H4 (cell line): ENCODE data around the gene SAMD4B. TPM values are rescaled to one million over a fixed set of nuclear protein-coding genes. Genes with fewer than 3 reads are reported as not detected.

Experiments
- DNase-seq: peaks from one replicate; pipeline ENCODE4 v3.0.0-alpha.2; 2015; ENCODE audit warnings: low spot score
- total RNA-seq: library from RNA; depleted of rRNA; stranded (reverse); fragments of >200 nt; shearing (Covaris generic); gene quantifications from 2 replicates; pipeline ENCODE4 v1.2.3, GENCODE V29; 2014; rRNA removed

The SAMD4B gene
- total RNA-seq, 1 experiment from 2014 or later, result 35.3 TPM

DNA sequence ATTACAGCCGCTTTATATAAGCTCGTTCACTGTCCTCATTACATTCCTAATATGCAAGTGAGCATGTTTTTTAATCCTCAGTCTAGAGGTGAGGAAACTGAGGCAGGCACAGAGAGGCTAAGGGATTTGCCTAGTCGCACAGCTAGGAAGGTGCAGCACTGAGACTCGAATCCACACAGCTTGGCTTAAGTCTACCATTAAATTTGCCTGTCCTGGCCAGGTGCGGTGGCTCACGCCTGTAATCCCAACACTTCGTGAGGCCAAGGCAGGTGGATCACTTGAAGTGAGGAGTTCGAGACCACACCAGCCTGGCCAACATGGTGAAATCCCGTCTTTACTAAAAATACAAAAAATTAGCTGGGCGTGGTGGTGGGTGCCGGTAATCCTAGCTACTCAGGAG lies 85.5 kb downstream of the SAMD4B start:
- no peak for DNase-seq

DNA sequence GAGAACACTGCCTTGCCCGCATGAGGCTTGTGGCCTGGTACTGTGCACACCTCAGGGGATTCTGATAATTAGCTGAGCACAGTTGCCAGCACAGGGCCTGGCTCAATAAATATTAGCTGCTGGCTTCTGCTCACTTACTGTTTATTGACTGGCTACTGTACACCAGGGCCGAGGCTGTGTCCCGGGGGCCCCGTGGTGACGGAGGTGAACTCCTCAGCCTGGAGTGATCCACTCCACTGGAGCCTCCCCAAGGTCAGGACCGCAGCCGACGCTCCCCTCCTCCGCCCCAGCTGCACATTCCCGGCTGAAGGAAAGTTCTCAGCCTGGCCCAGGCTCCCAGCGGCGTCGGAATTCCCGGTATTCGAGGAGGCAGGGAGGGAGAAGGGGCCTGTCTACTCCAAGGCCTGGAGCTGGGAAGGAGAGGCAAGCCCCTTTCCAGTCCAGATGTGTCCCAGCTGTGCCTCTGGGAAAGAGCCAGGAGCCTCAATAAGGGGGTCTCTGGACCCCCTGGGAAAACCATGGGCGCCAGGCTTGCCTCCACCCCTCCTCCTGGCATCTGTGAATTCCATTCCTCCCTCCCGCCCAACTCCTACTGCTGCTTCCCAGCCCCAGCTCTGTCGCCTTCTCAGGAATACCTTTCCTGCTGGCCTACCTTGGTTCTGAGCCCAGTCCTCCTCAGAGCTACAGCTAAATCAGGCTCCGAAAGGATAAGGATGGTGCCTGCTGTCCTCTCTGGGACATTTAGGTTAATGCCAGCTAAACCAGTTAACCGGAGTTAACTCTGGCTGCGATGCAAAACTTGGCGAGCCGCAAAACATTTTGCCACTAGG lies 86.3 kb downstream of the SAMD4B start:
- no peak for DNase-seq

DNA sequence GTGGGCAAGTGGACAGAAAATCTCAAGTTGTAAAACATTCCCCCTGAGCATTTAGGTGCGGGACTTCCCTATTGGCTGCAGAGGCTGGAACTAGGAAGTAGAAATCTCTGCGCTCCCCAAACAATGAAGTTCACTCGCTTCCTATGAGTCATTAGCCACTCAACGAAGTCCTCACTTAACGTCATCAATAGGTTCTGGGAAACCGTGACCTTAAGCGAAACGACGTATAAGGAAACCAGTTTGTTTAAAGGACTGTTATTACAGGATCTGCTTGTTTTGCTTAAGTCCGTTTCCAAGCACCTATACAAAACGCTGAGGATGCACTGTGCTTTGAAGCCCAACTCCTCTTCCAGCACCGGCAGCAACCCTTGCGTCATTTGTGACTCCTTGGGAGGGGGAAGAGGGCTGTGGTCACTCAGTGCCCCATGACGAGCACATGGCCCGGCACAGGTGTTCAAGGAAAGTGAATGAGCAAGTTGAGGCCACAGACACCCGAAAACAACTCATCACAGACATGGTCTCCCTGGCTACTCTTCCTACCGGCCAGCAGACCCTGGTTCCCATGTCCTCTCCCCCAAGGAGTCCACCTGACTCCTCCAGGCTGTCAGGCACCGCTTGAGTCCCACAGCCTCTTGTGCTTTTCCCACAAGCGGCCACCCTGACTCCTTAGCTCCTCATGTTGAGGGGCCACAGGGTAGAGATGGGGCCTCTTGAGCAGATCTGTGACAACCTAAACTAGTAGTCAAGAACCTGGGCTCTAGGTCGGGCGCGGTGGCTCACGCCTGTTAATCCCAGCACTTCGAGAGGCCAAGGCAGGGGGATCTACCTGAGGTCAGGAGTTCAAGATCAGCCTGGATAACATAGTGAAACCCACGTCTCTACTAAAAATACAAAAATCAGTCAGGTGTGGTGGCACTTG lies 88.7 kb downstream of the SAMD4B start:
- peak; percentile 99 for DNase-seq

DNA sequence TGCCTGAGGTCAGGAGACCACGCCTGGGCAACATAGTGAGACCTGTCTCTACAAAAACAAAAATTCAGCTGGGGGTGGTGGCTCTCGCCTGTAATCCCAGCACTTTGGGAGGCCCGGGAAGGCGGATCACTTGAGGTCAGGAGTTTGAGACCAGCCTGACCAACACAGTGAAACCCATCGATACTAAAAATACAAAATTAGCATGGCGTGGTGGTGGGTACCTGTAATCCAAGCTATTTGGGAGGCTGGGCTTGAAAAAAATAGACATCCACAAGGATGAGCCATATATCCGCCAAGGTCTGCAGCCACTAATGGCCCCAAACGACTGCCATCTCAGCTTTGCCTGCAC lies 90.4 kb downstream of the SAMD4B start:
- DNase-seq, result no peak

DNA sequence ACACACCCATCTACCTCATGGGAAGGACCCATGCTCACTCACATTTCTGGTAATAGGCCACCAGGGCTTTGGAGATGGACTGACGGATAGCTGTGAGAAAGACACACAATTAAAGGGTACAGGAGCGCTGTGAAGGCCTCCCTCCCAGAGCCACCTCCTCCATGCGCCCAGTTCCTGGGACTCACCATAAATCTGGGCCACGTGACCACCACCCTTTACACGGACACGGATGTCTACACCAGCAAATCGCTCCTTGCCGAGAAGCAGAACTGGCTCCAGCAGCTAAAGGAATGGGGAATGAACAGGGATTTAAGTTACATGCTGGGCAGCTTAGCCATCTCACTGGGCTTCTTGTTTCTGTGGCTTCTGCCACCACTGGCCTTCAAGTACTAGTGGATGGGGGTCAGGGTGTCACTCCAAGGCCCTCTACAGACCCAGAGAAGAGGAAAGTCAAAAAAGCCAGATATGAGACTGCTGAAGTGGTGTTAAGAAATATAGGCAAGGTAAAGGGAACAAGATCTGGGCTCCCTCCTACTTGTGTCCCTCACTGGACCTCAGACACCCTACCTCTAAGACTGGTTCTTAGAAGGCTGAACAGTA lies 91.4 kb downstream of the SAMD4B start:
- no peak for DNase-seq

DNA sequence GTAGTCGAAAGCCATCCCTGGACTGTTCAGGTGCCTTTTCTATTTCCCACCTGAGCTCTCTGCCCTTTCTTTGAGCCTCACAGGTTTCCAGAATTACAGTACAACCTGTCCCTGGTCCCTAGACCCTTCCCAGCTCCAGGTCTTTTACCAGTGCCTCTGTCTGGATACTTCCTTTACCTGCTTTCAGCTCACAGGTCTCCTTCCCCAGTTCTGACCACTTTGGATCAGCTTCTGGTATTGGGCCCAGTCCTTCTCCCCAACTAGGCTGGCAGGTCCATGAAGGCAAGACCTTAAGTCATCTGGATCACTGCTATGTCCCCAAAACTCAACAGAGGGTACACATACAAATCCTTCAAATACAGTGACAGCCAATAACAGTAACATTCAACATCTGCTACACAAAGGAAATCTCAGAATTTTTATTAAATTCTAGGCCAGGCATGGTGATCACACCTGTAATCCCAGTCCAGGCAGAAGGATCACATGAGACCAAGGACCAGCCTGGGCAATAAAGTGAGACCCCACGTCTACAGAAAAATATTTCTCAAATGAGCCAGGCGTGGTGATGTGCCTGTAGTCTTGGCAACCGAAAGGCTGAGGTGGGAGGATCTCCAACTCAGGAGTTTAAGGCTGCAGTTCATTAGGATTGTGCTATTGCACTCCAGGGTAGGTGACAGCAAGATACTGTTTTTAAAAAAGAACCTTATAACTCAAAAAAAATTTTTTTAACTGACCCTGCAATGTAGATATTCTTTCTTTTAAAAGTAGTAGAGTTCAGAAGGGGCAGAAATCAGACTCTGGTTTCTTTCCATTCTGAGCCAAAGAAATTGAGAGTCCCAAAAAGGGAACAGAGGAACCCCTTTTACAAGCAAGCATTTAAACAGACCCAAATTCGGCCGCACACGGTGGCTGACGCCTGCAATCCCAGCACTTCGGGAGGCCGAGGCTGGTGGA lies 92.2 kb downstream of the SAMD4B start:
- no peak for DNase-seq

Other genes starting within 250 kb of the SAMD4B start
- gene PAK4, start 216.6 kb upstream of the SAMD4B start, total RNA-seq, result 10.6 and 13.2 TPM in 2 replicates
- gene NCCRP1, start 145.5 kb upstream of the SAMD4B start, total RNA-seq, result not detected in 2 replicates
- gene SYCN, start 138.2 kb upstream of the SAMD4B start, total RNA-seq, result not detected in 2 replicates
- gene IFNL3, start 97.4 kb upstream of the SAMD4B start, total RNA-seq, result not detected in 2 replicates
- not detected in 2 replicates for gene IFNL4, start 93.6 kb upstream of the SAMD4B start, total RNA-seq
- not detected in 2 replicates for gene IFNL2, start 74.0 kb upstream of the SAMD4B start, total RNA-seq
- gene IFNL1, start 46.0 kb upstream of the SAMD4B start, total RNA-seq, result not detected in 2 replicates
- 0.68 and 0.72 TPM in 2 replicates for gene LRFN1, start 21.6 kb upstream of the SAMD4B start, total RNA-seq
- gene GMFG, start 6.4 kb upstream of the SAMD4B start, total RNA-seq, result 13.3 and 14.1 TPM in 2 replicates
- 40.8 and 62.0 TPM in 2 replicates for gene PAF1, start 48.7 kb downstream of the SAMD4B start, total RNA-seq
- gene MED29, start 49.0 kb downstream of the SAMD4B start, total RNA-seq, result 26.7 and 58.5 TPM in 2 replicates
- 4.0 and 5.7 TPM in 2 replicates for gene ZFP36, start 64.4 kb downstream of the SAMD4B start, total RNA-seq
- gene PLEKHG2, start 70.2 kb downstream of the SAMD4B start, total RNA-seq, result 5.3 and 7.1 TPM in 2 replicates
- 8.0 and 83.0 TPM in 2 replicates for gene RPS16, start 93.5 kb downstream of the SAMD4B start, total RNA-seq
- 70.1 and 75.0 TPM in 2 replicates for gene SUPT5H, start 103.2 kb downstream of the SAMD4B start, total RNA-seq
- 91.9 and 122 TPM in 2 replicates for gene TIMM50, start 138.4 kb downstream of the SAMD4B start, total RNA-seq
- 2.0 and 2.2 TPM in 2 replicates for gene DLL3, start 156.5 kb downstream of the SAMD4B start, total RNA-seq
- gene SELENOV, start 172.7 kb downstream of the SAMD4B start, total RNA-seq, result not detected in 2 replicates
- 3.2 and 3.3 TPM in 2 replicates for gene EID2B, start 190.4 kb downstream of the SAMD4B start, total RNA-seq
- gene EID2, start 197.7 kb downstream of the SAMD4B start, total RNA-seq, result 10.8 and 11.5 TPM in 2 replicates